ENCODE measurements around the gene SLC1A2. TPM values are rescaled to one million over a fixed set of nuclear protein-coding genes. Genes with fewer than 3 reads are reported as not detected.
A peak's percentile ranks its signal among the peaks of the same experiment; 100 is the strongest.

SLC1A2 gene
- total RNA-seq, 4 donors from 2014 or later: 0.05 to 1.2 (median 0.54) TPM

GRCh38 chr11:35387111-35387982 lies 32.0 kb downstream of the SLC1A2 start:
- WGBS, 2 donors: 62 to 89% methylated on average over 4 of the region's 4 CpGs
- H3K4me3 ChIP-seq (replicated peaks in 1 of 3): no peak overlapping the region

GRCh38 chr11:35383953-35384352 lies 35.4 kb downstream of the SLC1A2 start:
- H3K36me3 ChIP-seq: no peaks in the 10 kb centered on the region
- intact Hi-C loops (cut with DNase I): no loop called here
- TF ChIP-seq CTCF (IDR thresholded peaks at IDR 0.05) (no peak), POLR2A (IDR thresholded peaks at IDR 0.05) (no peak)
- no peak overlapping the region for H3K27ac ChIP-seq
- H3K4me3 ChIP-seq (replicated peaks in 1 of 3): no peak overlapping the region
- peaks cover 6 to 12% of the 10 kb centered on the region in 2 donors for H3K4me1 ChIP-seq
- 85 to 86% methylated on average over 5 of the region's 5 CpGs for WGBS, 2 donors
- DNase-seq: no peak
- H3K27me3 ChIP-seq: no peaks in the 10 kb centered on the region
- H3K9me3 ChIP-seq: no peaks in the 10 kb centered on the region

More at GRCh38 chr11:35387111-35387982, 32.0 kb downstream of the SLC1A2 start:
- peaks cover 25 to 28% of the 10 kb centered on the region in 2 donors for H3K4me1 ChIP-seq
- DNase-seq: no peak
- no peak for TF ChIP-seq POLR2A (IDR thresholded peaks at IDR 0.05)
- peak in 1 of 6 experiments; percentile 11 for TF ChIP-seq CTCF (IDR thresholded peaks at IDR 0.05)
- no peak overlapping the region for H3K27ac ChIP-seq
- H3K9me3 ChIP-seq: no peaks in the 10 kb centered on the region
- H3K36me3 ChIP-seq: no peaks in the 10 kb centered on the region
- intact Hi-C loops (cut with DNase I): no loop called here
- H3K27me3 ChIP-seq: no peaks in the 10 kb centered on the region

- intact Hi-C loops (cut with DNase I): no loop called here
- TF ChIP-seq CTCF (IDR thresholded peaks at IDR 0.05) (no peak), POLR2A (IDR thresholded peaks at IDR 0.05) (no peak)
- H3K36me3 ChIP-seq: no peaks in the 10 kb centered on the region
- WGBS, 2 donors: 95% methylated on average over 4 of the region's 4 CpGs
- no peaks in the 10 kb centered on the region for H3K27me3 ChIP-seq
- no peak overlapping the region for H3K4me3 ChIP-seq (replicated peaks in 1 of 3)
- peaks cover 5 to 12% of the 10 kb centered on the region in 2 donors for H3K4me1 ChIP-seq
- no peaks in the 10 kb centered on the region for H3K9me3 ChIP-seq
- no peak overlapping the region for H3K27ac ChIP-seq
- DNase-seq: no peak
Measured at GRCh38 chr11:35381709-35382322, 37.5 kb downstream of the SLC1A2 start.

- intact Hi-C loops (cut with DNase I): no loop called here
- no peaks in the 10 kb centered on the region for H3K27me3 ChIP-seq
- H3K4me1 ChIP-seq: peaks cover 5 to 12% of the 10 kb centered on the region in 2 donors
- H3K9me3 ChIP-seq: no peaks in the 10 kb centered on the region
- H3K27ac ChIP-seq: peak overlapping the region in 1 of 3 donors; percentile 50
- no peaks in the 10 kb centered on the region for H3K36me3 ChIP-seq
- DNase-seq: peak; percentile 16 to 32
- TF ChIP-seq CTCF (IDR thresholded peaks at IDR 0.05) (no peak), POLR2A (IDR thresholded peaks at IDR 0.05) (no peak)
- H3K4me3 ChIP-seq (replicated peaks in 1 of 3): no peak overlapping the region
- 33 to 41% methylated on average over 5 of the region's 5 CpGs for WGBS, 2 donors
Measured at GRCh38 chr11:35380603-35381002, 38.8 kb downstream of the SLC1A2 start.

GRCh38 chr11:35377262-35377661 lies 42.1 kb downstream of the SLC1A2 start:
- H3K4me1 ChIP-seq: peaks cover 5 to 12% of the 10 kb centered on the region in 2 donors
- H3K4me3 ChIP-seq (replicated peaks in 1 of 3): no peak overlapping the region
- no peaks in the 10 kb centered on the region for H3K9me3 ChIP-seq
- no peak overlapping the region for H3K27ac ChIP-seq
- intact Hi-C loops (cut with DNase I): no loop called here
- 71 to 86% methylated on average over 6 of the region's 6 CpGs for WGBS, 2 donors
- DNase-seq: no peak
- no peaks in the 10 kb centered on the region for H3K36me3 ChIP-seq
- H3K27me3 ChIP-seq: no peaks in the 10 kb centered on the region
- TF ChIP-seq POLR2A (IDR thresholded peaks at IDR 0.05): no peak
- TF ChIP-seq CTCF (IDR thresholded peaks at IDR 0.05): no peak

Measured in thyroid gland (tissue), 4 donors.